Mesendoderm (in vitro differentiated cells): ENCODE data around the gene ALOX5.

Experiments used
- DNase-seq: peaks from one replicate; pipeline ENCODE4 v3.0.0; 2013
- H2AK5ac ChIP-seq: 2 replicates; pipeline ENCODE4 v1.6.1; 2013; ENCODE audit warnings: low read length, inconsistent platforms
- H2BK120ac ChIP-seq: 2 replicates; pipeline ENCODE4 v1.6.1; 2013; ENCODE audit warnings: low read depth, mild to moderate bottlenecking, low read length, moderate library complexity, mixed read lengths
- H2BK15ac ChIP-seq: replicated peaks from 2 replicates; pipeline ENCODE4 v1.6.1; 2013; ENCODE audit warnings: low read depth, mild to moderate bottlenecking, moderate library complexity
- H2BK5ac ChIP-seq: 2 replicates; pipeline ENCODE4 v1.6.1; 2013; ENCODE audit warnings: low read length, inconsistent platforms
- H3K18ac ChIP-seq: 2 replicates; pipeline ENCODE4 v1.6.1; 2013; ENCODE audit warnings: mild to moderate bottlenecking, low read length, mixed read lengths
- H3K23ac ChIP-seq: one replicate; pipeline ENCODE4 v1.6.1; 2013; ENCODE audit warnings: low read length
- H3K27ac ChIP-seq: 2 replicates; pipeline ENCODE4 v1.5.1; 2013; ENCODE audit warnings: low read depth, mild to moderate bottlenecking, inconsistent platforms, low read length, moderate library complexity
- H3K27me3 ChIP-seq: 2 replicates; pipeline ENCODE4 v1.6.1; 2013; ENCODE audit warnings: low read length, control low read depth, mild to moderate bottlenecking, inconsistent platforms; ENCODE audit not compliant: insufficient read depth, poor library complexity
- H3K36me3 ChIP-seq: 2 replicates; pipeline ENCODE4 v1.6.1; 2013; ENCODE audit warnings: low read length, inconsistent platforms; ENCODE audit not compliant: control insufficient read depth, insufficient read depth
- H3K4ac ChIP-seq: one replicate; pipeline ENCODE4 v1.6.1; 2013; ENCODE audit warnings: low read depth, mild to moderate bottlenecking, low read length, moderate library complexity
- H3K4me1 ChIP-seq: 2 replicates; pipeline ENCODE4 v1.6.1; 2013; ENCODE audit warnings: low read depth, low read length, inconsistent platforms; ENCODE audit not compliant: control insufficient read depth
- H3K4me2 ChIP-seq: 2 replicates; pipeline ENCODE4 v1.6.1; 2013; ENCODE audit warnings: low read length
- H3K4me3 ChIP-seq: 2 replicates; pipeline ENCODE4 v1.5.1; 2013; ENCODE audit warnings: mild to moderate bottlenecking, low read length
- H3K56ac ChIP-seq: one replicate; pipeline ENCODE4 v1.6.1; 2013; ENCODE audit warnings: low read length
- H3K79me1 ChIP-seq: 2 replicates; pipeline ENCODE4 v1.6.1; 2013; ENCODE audit warnings: low read length, inconsistent platforms
- H3K79me2 ChIP-seq: 2 replicates; pipeline ENCODE4 v1.6.1; 2013; ENCODE audit warnings: mild to moderate bottlenecking, low read length; ENCODE audit not compliant: control insufficient read depth, insufficient read depth
- H3K9ac ChIP-seq: 2 replicates; pipeline ENCODE4 v1.6.1; 2013; ENCODE audit warnings: low read length, inconsistent platforms
- H4K5ac ChIP-seq: one replicate; pipeline ENCODE4 v1.6.1; 2013; ENCODE audit warnings: low read length
- H4K8ac ChIP-seq: one replicate; pipeline ENCODE4 v1.6.1; 2013; ENCODE audit warnings: low read depth, mild to moderate bottlenecking, control low read depth, low read length, moderate library complexity
- WGBS: extraction: QIAGEN DNeasy Blood & Tissue Kit; methylation state at CpG from one replicate; pipeline ENCODE4 v1.1.7; 2013; ENCODE audit warnings: low lambda C conversion rate, missing lambda C conversion rate; ENCODE audit not compliant: insufficient coverage; ENCODE audit errors: extremely low coverage; 5-methylcytosine and 5-hydroxymethylcytosine counted together

ALOX5 gene

DNA sequence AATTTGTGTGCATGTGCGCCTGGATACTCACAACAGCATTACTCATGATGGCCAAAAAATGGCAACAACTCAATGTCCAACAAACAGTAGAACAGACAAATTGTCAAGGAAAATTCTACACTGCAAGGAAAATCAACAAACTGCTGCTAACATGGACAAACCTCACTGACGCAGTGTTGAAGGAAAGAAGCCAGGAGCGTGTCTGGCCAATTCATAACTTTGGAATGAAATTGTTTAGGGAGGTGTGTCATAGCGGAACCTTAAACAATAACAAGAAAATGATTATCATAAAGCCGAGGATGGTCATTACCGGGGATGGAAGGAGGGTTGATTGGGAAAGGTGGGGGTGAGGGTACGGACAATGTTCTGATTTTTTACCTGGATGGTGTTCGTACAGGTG lies 29.1 kb downstream of the ALOX5 start:
- H3K4me1 ChIP-seq, result peaks cover 4% of the 10 kb centered on the region
- H3K9ac ChIP-seq, result no peak overlapping the region
- H3K27me3 ChIP-seq, result no peaks in the 10 kb centered on the region
- H3K18ac ChIP-seq, result no peak overlapping the region
- no peak overlapping the region for H2AK5ac ChIP-seq
- H3K36me3 ChIP-seq, result no peaks in the 10 kb centered on the region
- no peak for DNase-seq
- H4K8ac ChIP-seq, result no peak overlapping the region
- no peak overlapping the region for H3K4me2 ChIP-seq
- H3K27ac ChIP-seq, result no peak overlapping the region
- H3K56ac ChIP-seq, result no peak overlapping the region
- no peak overlapping the region for H3K23ac ChIP-seq
- WGBS, result 100% methylated on average over 2 of the region's 8 CpGs
- no peaks in the 10 kb centered on the region for H3K79me1 ChIP-seq
- no peak overlapping the region for H3K4ac ChIP-seq
- no peak overlapping the region for H2BK15ac ChIP-seq
- no peak overlapping the region for H4K5ac ChIP-seq
- no peaks in the 10 kb centered on the region for H3K79me2 ChIP-seq
- no peak overlapping the region for H2BK120ac ChIP-seq
- no peak overlapping the region for H2BK5ac ChIP-seq
- H3K4me3 ChIP-seq, result no peak overlapping the region

DNA sequence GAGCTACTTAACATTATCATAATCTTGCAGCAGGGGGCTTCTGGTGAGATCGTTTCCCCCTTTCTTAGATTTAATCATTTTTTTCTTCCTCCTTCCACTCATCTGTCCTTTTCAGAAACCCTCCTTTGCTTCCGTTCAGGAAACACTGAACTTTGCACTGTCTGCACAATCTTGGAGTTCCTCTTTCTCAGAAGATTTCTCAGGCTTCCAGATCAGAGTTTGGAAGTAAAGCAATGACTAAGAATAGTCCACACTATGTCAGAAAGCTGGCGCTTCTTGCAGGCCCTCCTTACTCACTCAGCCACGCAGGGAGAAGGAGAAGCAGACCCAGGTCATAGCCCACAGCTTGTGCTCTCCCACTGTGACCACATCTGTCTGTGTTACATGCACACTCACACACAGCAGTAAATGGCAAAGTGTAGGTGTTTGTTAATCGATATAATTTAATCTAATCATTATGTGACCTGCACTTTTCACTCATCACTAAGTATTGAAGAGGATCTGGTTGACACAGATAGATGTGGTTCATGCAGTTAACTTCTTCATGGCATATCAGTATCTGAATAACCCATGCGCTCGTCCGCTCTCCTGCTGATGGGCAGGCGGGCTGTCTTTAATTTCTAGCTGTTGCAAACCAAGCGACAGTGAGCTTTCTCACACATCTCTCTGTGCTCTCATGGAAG lies 30.2 kb downstream of the ALOX5 start:
- no peak overlapping the region for H3K18ac ChIP-seq
- no peaks in the 10 kb centered on the region for H3K79me1 ChIP-seq
- H3K79me2 ChIP-seq, result no peaks in the 10 kb centered on the region
- no peak overlapping the region for H2BK15ac ChIP-seq
- H3K4me2 ChIP-seq, result no peak overlapping the region
- no peak overlapping the region for H3K4ac ChIP-seq
- H3K27ac ChIP-seq, result no peak overlapping the region
- peak; percentile 21 for DNase-seq
- H2AK5ac ChIP-seq, result no peak overlapping the region
- no peak overlapping the region for H3K56ac ChIP-seq
- no peak overlapping the region for H2BK120ac ChIP-seq
- no peak overlapping the region for H2BK5ac ChIP-seq
- no CpG with 5 or more reads among the region's 10 CpGs for WGBS
- H3K36me3 ChIP-seq, result no peaks in the 10 kb centered on the region
- no peak overlapping the region for H3K4me3 ChIP-seq
- peaks cover 6% of the 10 kb centered on the region for H3K4me1 ChIP-seq
- no peak overlapping the region for H4K8ac ChIP-seq
- H4K5ac ChIP-seq, result no peak overlapping the region
- no peaks in the 10 kb centered on the region for H3K27me3 ChIP-seq
- H3K23ac ChIP-seq, result no peak overlapping the region
- H3K9ac ChIP-seq, result no peak overlapping the region

DNA sequence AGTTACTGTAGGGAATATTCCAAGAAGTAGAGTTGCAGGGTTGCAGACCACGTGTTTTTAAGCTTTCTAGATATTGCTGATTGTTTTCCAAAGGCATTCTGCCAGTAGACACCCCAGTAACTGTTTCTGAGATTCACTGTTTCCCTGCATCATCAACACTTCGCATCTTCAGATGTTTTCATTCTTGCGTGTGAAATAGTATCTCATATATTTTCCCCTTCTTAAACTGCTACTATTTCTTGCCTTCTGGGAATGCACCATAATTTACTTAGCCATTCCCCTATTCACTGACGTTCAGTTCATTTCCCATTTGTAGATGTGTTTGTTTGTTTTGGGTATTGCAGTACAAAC lies 30.7 kb downstream of the ALOX5 start:
- H2AK5ac ChIP-seq, result no peak overlapping the region
- no peak overlapping the region for H3K4me3 ChIP-seq
- no peak for DNase-seq
- WGBS, result no CpG with 5 or more reads among the region's 4 CpGs
- H3K23ac ChIP-seq, result no peak overlapping the region
- no peak overlapping the region for H4K8ac ChIP-seq
- H2BK15ac ChIP-seq, result no peak overlapping the region
- H2BK5ac ChIP-seq, result no peak overlapping the region
- H3K79me1 ChIP-seq, result no peaks in the 10 kb centered on the region
- H3K79me2 ChIP-seq, result no peaks in the 10 kb centered on the region
- no peak overlapping the region for H3K56ac ChIP-seq
- no peak overlapping the region for H3K4ac ChIP-seq
- H3K36me3 ChIP-seq, result no peaks in the 10 kb centered on the region
- no peak overlapping the region for H2BK120ac ChIP-seq
- no peaks in the 10 kb centered on the region for H3K27me3 ChIP-seq
- no peak overlapping the region for H3K27ac ChIP-seq
- no peak overlapping the region for H4K5ac ChIP-seq
- H3K9ac ChIP-seq, result no peak overlapping the region
- H3K18ac ChIP-seq, result no peak overlapping the region
- peaks cover 6% of the 10 kb centered on the region for H3K4me1 ChIP-seq
- no peak overlapping the region for H3K4me2 ChIP-seq

GRCh38 chr10:45407542-45407941 lies 33.5 kb downstream of the ALOX5 start:
- Histone ChIP-seq H3K56ac (no peak overlapping the region), H2BK15ac (no peak overlapping the region), H3K4me2 (no peak overlapping the region), H4K8ac (no peak overlapping the region), H2AK5ac (no peak overlapping the region), H3K36me3 (no peaks in the 10 kb centered on the region), H2BK5ac (no peak overlapping the region), H3K4me1 (peaks cover 6% of the 10 kb centered on the region), H3K79me2 (no peaks in the 10 kb centered on the region), H4K5ac (no peak overlapping the region), H3K27me3 (no peaks in the 10 kb centered on the region), H3K27ac (no peak overlapping the region), H2BK120ac (no peak overlapping the region), H3K23ac (no peak overlapping the region), H3K18ac (no peak overlapping the region), H3K9ac (no peak overlapping the region), H3K79me1 (no peaks in the 10 kb centered on the region), H3K4ac (no peak overlapping the region), H3K4me3 (no peak overlapping the region)
- peak; percentile 63 for DNase-seq
- WGBS, result no CpG with 5 or more reads among the region's 2 CpGs

DNA sequence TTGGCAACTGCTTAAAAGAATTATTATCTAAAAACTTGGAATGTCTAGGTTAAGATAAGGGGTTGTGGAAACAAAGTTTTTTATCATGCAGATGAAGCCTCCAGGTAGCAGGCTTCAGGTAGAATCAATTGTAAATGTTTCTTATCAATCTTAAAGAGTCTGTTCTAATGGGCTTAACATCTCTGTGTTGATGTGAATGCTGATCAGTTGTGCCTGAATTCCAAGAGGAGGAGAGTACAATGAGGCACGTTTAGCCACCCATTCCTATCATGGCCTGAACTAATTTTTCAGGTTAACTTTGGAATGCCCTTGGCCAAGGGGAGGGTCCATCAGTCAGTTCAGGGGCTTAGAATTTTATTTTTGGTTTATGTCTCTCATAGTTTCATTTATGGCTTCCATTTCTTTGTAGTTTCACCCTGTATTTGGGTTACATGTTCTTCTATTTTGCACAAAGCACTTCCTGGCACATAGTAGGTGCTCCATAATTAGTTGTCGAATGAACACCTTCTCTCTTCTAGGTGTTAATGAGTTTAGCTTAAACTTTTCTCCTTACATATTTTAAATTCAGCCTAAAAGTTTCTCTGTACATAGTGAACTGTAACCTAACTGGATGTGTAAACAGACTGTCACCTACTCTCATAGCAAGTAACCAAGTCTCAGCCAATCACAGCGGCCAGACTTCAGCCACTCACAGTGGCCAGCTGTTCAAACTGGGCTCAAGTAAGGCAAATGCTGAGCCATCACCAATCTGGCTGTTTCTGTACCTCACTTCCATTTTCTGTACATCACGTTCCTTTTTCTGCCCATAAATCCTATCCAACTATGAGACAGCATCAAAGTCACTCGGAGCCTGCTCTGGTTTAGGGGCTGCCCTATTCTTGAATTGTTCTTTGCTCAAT lies 34.7 kb downstream of the ALOX5 start:
- Histone ChIP-seq H3K4me3 (no peak overlapping the region), H2BK120ac (no peak overlapping the region), H2AK5ac (no peak overlapping the region), H4K5ac (no peak overlapping the region), H3K23ac (no peak overlapping the region), H2BK5ac (peak overlapping the region; percentile 23), H3K79me1 (no peaks in the 10 kb centered on the region), H3K56ac (peak overlapping the region; percentile 17), H3K36me3 (no peaks in the 10 kb centered on the region), H3K79me2 (no peaks in the 10 kb centered on the region), H2BK15ac (no peak overlapping the region), H3K27ac (no peak overlapping the region), H3K18ac (no peak overlapping the region), H4K8ac (no peak overlapping the region), H3K4me2 (no peak overlapping the region), H3K4ac (no peak overlapping the region), H3K4me1 (peaks cover 6% of the 10 kb centered on the region), H3K9ac (no peak overlapping the region), H3K27me3 (no peaks in the 10 kb centered on the region)
- DNase-seq, result peak; percentile 78
- no CpG with 5 or more reads among the region's 5 CpGs for WGBS
